ENCODE data around the gene XAGE1B. TPM values are rescaled to one million over a fixed set of nuclear protein-coding genes. Genes with fewer than 3 reads are reported as not detected.
"Not testable (repeated sequence)": the region's sequence is repeated elsewhere in the genome, so short reads cannot be mapped to it uniquely, and the experiment has no call there.

Gene XAGE1B
- total RNA-seq, 1 donor from 2014 or later: not detected

- TF ChIP-seq CTCF (conservative IDR thresholded peaks at IDR 0.05): no peak
- no peak overlapping the region for H3K27ac Mint-ChIP-seq (ENCODE audit: unreplicated experiment)
- H3K27me3 Mint-ChIP-seq (ENCODE audit: low read depth): no peaks in the 10 kb centered on the region
- H3K9me3 Mint-ChIP-seq: peaks cover 8% of the 10 kb centered on the region
- H3K36me3 Mint-ChIP-seq (ENCODE audit: low read depth): no peaks in the 10 kb centered on the region
- no peak overlapping the region for H3K4me3 Mint-ChIP-seq
- H3K4me1 Mint-ChIP-seq: no peaks in the 10 kb centered on the region
- DNase-seq (ENCODE audit: low read depth, low spot score): no peak
These were observed 27.4 kb upstream of the XAGE1B start for GRCh38 chrX:52544147-52544840.

- Mint-ChIP-seq H3K36me3 (ENCODE audit: low read depth) (no peaks in the 10 kb centered on the region), H3K4me1 (no peaks in the 10 kb centered on the region), H3K27me3 (ENCODE audit: low read depth) (no peaks in the 10 kb centered on the region), H3K27ac (ENCODE audit: unreplicated experiment) (no peak overlapping the region), H3K9me3 (peaks cover 8% of the 10 kb centered on the region), H3K4me3 (no peak overlapping the region)
- TF ChIP-seq CTCF (conservative IDR thresholded peaks at IDR 0.05): no peak
- no peak for DNase-seq (ENCODE audit: low read depth, low spot score)
These were observed 25.4 kb upstream of the XAGE1B start for GRCh38 chrX:52542311-52542710.

GRCh38 chrX:52541051-52541450 is 24.2 kb upstream of the XAGE1B start:
- not testable (repeated sequence) for H3K27ac Mint-ChIP-seq (ENCODE audit: unreplicated experiment); H3K36me3 Mint-ChIP-seq (ENCODE audit: low read depth)

GRCh38 chrX:52516110-52516986 is 515 bp downstream of the XAGE1B start:
- H3K36me3 Mint-ChIP-seq (ENCODE audit: low read depth); H3K4me1 Mint-ChIP-seq; H3K4me3 Mint-ChIP-seq; H3K27me3 Mint-ChIP-seq (ENCODE audit: low read depth); DNase-seq (ENCODE audit: low read depth, low spot score); H3K27ac Mint-ChIP-seq (ENCODE audit: unreplicated experiment); H3K9me3 Mint-ChIP-seq: not testable (repeated sequence)

More at GRCh38 chrX:52541051-52541450, 24.2 kb upstream of the XAGE1B start:
- H3K27me3 Mint-ChIP-seq (ENCODE audit: low read depth); H3K4me3 Mint-ChIP-seq; H3K9me3 Mint-ChIP-seq; H3K4me1 Mint-ChIP-seq; DNase-seq (ENCODE audit: low read depth, low spot score): not testable (repeated sequence)

- DNase-seq (ENCODE audit: low read depth, low spot score); H3K9me3 Mint-ChIP-seq; H3K27ac Mint-ChIP-seq (ENCODE audit: unreplicated experiment); H3K4me3 Mint-ChIP-seq; H3K4me1 Mint-ChIP-seq; H3K27me3 Mint-ChIP-seq (ENCODE audit: low read depth); H3K36me3 Mint-ChIP-seq (ENCODE audit: low read depth): not testable (repeated sequence)
These were observed 5.7 kb downstream of the XAGE1B start for GRCh38 chrX:52511126-52511525.

GRCh38 chrX:52509916-52510315 is 6.9 kb downstream of the XAGE1B start:
- H3K27ac Mint-ChIP-seq (ENCODE audit: unreplicated experiment): no peak overlapping the region
- TF ChIP-seq CTCF (conservative IDR thresholded peaks at IDR 0.05): no peak
- no peak overlapping the region for H3K4me3 Mint-ChIP-seq
- H3K36me3 Mint-ChIP-seq (ENCODE audit: low read depth): no peaks in the 10 kb centered on the region
- peaks cover 3% of the 10 kb centered on the region for H3K9me3 Mint-ChIP-seq
- no peak for DNase-seq (ENCODE audit: low read depth, low spot score)
- no peaks in the 10 kb centered on the region for H3K27me3 Mint-ChIP-seq (ENCODE audit: low read depth)
- H3K4me1 Mint-ChIP-seq: no peaks in the 10 kb centered on the region

GRCh38 chrX:52507331-52507730 is 9.5 kb downstream of the XAGE1B start:
- no peak overlapping the region for H3K4me3 Mint-ChIP-seq
- H3K27ac Mint-ChIP-seq (ENCODE audit: unreplicated experiment): no peak overlapping the region
- peaks cover 2% of the 10 kb centered on the region for H3K27me3 Mint-ChIP-seq (ENCODE audit: low read depth)
- DNase-seq (ENCODE audit: low read depth, low spot score): no peak
- TF ChIP-seq CTCF (conservative IDR thresholded peaks at IDR 0.05): no peak
- no peaks in the 10 kb centered on the region for H3K4me1 Mint-ChIP-seq
- H3K9me3 Mint-ChIP-seq: peaks cover 5% of the 10 kb centered on the region
- no peaks in the 10 kb centered on the region for H3K36me3 Mint-ChIP-seq (ENCODE audit: low read depth)

Data from neural crest cell (in vitro differentiated cells).